ENCODE data around the gene FREM3.

GRCh38 chr4:143726714-143727113, 26.2 kb upstream of the FREM3 start:
- no peak for TF ChIP-seq CTCF (IDR thresholded peaks at IDR 0.05; ENCODE audit: low read depth, low read length)
- TF ChIP-seq POLR2A (IDR thresholded peaks at IDR 0.05; ENCODE audit: extremely low read depth, insufficient read length) = no peak

Measured in NB4 (cell line).